ENCODE measurements around the gene CDH2.

- TF ChIP-seq CTCF (conservative IDR thresholded peaks at IDR 0.05; ENCODE audit: low read depth, low read length) (no peak), EZH2 (IDR thresholded peaks at IDR 0.05; ENCODE audit: low read length, unreplicated experiment) (no peak), EZH2phosphoT487 (IDR thresholded peaks at IDR 0.05; ENCODE audit: borderline replicate concordance, low read length) (no peak)
These were observed 245.4 kb downstream of the CDH2 start for GRCh38 chr18:27931535-27931934.

All from PC-3 (cell line).